Inferior parietal cortex (tissue), 1 donor: ENCODE data around the gene SLC37A2.
A peak's percentile ranks its signal among the peaks of the same experiment; 100 is the strongest.

ENCODE experiments used
- DNase-seq: peaks from one replicate; pipeline ENCODE4 v3.0.0-alpha.2; 2016; ENCODE audit errors: extremely low spot score

SLC37A2 gene

GRCh38 chr11:125111001-125111342 lies 47.9 kb downstream of the SLC37A2 start:
- peak; percentile 34 for DNase-seq

- DNase-seq = peak; percentile 99
These were observed 48.5 kb downstream of the SLC37A2 start, which contains the start of gene TMEM218 for GRCh38 chr11:125111343-125112207. TMEM218 (minus strand) TSS chr11:125111626; CDS start chr11:125102241, 9,385 bp downstream.

GRCh38 chr11:125112208-125112604 lies 49.1 kb downstream of the SLC37A2 start:
- no peak for DNase-seq

GRCh38 chr11:125114518-125114917 lies 51.4 kb downstream of the SLC37A2 start:
- DNase-seq = no peak

GRCh38 chr11:125117429-125117828 lies 54.3 kb downstream of the SLC37A2 start:
- no peak for DNase-seq

- DNase-seq = no peak
These were observed 60.3 kb downstream of the SLC37A2 start for GRCh38 chr11:125123194-125123946.

GRCh38 chr11:125123947-125124617 lies 61.0 kb downstream of the SLC37A2 start:
- DNase-seq = peak; percentile 47

- no peak for DNase-seq
These were observed 61.5 kb downstream of the SLC37A2 start for GRCh38 chr11:125124618-125124992.

GRCh38 chr11:125128450-125128849 lies 65.3 kb downstream of the SLC37A2 start:
- no peak for DNase-seq

- no peak for DNase-seq
These were observed 66.3 kb downstream of the SLC37A2 start for GRCh38 chr11:125129316-125129993.

- no peak for DNase-seq
These were observed 69.0 kb downstream of the SLC37A2 start for GRCh38 chr11:125132071-125132470.

- DNase-seq = no peak
These were observed 69.5 kb downstream of the SLC37A2 start for GRCh38 chr11:125132596-125132995.

GRCh38 chr11:125136001-125136400 lies 72.9 kb downstream of the SLC37A2 start:
- no peak for DNase-seq

- no peak for DNase-seq
These were observed 75.9 kb downstream of the SLC37A2 start for GRCh38 chr11:125138966-125139365.

GRCh38 chr11:125139778-125140177 lies 76.7 kb downstream of the SLC37A2 start:
- no peak for DNase-seq
